NK-92 treated with Interleukin-12 subunit alpha and Interleukin-12 subunit beta, amount 100 ng/mL, for 24 hours (cell line): ENCODE data around the gene ACAA2.
A peak's percentile ranks its signal among the peaks of the same experiment; 100 is the strongest.
"Not testable (repeated sequence)": the region's sequence is repeated elsewhere in the genome, so short reads cannot be mapped to it uniquely, and the experiment has no call there.

Experiments
- DNase-seq: peaks from one replicate; lab custom pipeline; 2025; lab: John Stamatoyannopoulos, UW

ACAA2 gene

DNA sequence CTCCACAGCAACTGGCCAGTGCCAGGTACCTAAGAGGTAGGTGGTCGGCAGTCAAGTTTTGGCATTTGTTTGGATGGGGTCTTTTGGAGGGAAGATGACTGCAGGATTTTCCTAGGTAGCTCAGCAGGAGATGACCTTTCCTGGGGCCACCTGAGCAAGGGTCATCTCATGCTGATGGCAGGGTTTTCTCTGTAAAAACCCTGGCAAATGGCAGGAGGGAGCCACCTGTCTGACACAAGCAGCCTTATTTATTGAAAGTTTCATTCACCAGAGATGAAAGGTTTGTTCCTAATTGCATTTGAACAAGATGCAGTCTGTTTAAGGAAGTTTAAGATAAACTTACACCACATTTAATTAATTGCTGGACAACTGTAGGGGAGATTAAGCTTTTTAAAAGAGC, 31.6 kb upstream of the ACAA2 start:
- no peak for DNase-seq

DNA sequence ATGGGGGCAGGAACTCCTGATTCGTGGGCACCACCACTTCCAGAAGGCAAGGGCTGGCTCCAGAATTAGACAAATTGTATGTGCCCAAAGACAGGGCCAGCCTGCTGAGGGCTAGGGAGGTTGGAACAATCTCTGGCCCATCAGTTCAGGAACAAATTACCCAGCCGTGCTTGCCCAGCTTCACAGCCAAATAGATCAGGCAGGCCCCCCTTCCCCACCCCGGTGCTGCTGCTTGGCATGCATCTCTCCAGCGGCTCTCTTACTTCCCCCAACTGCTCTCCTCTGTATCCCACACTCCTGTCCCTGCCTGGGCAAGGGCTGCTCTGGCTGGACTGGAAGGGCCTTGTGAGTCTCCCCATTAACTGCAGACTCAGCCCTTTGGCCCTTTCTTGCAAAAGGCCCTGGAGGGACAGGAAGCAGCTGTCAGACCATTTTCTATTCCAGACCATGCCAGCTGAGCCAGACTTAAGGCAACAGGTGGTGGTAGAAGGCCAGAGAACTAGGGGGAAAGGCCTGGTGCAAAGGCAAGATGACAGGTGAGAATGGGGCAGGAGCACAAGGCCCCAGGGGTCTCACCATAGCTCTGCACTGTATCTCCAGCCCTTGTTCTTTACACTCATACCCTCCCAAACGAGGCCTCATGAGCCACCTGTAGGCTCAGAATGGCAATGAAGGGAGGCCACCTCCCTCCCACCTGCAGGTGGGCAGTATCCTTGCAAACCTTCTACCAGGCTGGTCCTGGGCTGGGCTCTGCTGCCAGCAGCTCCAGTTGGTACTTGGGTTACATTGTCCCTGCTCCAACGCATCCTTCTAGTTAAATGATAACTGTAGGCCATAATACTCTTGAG, 30.7 kb upstream of the ACAA2 start:
- no peak for DNase-seq

DNA sequence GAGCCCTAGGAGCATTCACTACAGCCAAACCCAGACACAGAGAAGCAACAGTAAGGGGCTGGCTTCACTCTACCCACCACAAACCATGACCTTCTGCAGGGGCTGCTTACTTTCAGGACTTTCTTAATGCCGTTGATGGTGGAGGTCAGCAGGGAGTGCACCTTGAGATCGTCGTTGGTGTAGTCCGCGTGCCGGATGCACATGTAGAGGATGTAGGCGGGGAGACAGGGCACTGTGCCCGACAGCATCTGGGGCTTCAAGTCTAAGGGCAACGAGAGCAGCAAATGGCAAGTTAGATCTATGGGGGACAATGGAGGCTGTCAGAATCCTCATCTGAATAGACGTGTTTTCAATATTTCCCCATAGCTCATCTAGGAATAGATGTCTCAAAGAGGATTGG, 29.8 kb upstream of the ACAA2 start:
- DNase-seq, result no peak

DNA sequence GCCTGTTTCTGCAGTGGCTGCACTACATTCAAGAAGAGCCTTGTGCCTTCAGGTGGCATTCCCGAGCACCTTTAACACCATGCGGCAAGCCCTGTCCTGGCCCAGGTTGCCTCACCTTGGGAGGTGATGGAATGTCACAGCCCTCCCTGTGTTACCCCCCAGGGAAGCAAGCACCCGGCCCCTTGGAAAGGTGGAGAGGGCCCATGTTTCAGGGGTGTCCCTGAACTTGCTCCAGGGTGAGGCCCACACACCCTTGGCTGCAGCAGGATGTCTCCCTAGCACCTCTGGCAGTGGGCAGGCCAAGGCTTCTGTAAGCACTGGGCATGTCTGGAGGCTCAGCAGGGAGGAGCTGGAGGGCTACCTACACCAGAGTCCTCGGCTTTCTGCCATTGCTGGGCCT, 29.3 kb upstream of the ACAA2 start:
- DNase-seq, result no peak

DNA sequence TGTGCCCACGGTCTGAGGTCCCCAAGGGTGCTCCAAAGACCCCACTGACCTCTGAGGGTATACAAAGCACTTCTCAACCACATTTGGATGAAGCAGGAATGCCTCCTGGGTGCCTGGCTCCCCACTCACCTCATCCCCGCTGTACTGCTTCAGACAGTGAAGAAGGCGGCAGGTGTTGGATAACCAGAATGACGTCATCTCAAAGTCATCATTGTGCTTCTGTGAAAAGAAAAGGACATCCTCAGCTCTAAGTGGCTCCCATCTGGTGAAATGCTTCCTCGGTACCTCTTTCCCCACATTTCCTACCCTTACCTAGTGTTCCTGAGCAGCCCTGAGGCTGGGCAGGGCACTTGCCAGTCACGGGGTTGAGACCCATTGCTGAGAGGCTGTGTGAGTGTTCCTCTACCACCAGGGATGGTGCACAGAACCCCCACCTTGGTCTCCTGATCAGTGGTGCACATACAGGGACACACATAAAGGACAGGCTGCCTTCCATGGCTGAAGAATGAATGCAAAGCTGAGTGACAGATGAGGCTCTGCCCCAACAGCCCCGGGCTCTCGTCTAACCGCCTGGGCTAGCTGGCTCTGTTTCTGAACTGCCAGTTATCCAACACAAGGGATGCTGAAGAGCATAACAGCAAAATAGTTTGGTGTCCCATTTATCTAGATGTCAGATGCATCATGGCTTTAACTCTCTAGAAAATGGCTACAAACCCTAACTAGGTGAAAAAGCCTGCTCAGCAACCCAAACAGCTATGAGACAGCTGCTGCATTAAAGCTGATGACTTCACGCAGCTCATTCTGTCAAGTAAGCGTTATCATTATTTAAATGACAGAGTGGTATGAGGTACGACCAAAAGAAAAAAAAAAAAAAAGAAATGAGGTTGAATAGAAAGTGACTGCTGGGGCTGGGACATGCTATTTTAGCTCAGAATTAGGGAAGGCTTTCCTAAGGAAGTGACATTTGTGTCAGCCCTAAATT, 28.2 kb upstream of the ACAA2 start:
- no peak for DNase-seq

DNA sequence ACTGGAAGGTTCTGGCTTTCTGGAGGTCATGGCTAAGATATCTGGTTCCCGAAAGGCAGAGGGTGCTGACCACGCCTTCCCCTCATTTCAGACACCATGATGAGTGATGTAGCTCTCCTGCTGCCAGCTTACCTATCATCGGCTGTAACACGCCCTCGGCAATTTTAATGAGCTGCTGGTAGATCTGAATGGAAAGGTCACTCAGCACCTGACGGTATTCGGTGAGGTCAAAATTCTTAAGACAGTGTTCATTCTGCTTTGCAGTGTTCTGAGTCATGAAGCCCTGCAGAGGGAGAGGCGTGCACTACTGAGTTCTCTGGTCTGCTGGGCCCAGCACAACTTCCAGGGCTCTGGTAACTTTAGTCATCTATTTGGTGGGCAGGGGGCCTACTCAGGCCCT, 25.7 kb upstream of the ACAA2 start:
- no peak for DNase-seq

DNA sequence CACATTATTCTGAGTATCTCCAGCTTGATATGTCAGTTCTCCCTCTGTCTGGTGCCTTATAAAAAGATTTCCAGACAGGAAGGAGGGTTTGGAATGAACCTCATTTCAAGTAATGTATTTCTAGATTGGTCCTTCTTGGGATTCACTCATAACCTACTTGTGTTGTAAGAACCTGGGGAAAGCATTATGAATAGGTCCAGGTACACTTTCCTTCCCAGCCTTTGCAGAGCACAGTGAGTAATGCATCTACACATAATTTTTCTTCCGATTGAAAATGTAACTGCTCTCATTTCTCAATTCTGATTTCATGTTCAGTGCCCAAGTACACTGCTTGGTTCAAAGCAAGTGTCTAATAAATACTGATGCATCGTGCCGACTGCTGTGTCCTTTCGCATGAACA, 25.0 kb upstream of the ACAA2 start:
- no peak for DNase-seq

DNA sequence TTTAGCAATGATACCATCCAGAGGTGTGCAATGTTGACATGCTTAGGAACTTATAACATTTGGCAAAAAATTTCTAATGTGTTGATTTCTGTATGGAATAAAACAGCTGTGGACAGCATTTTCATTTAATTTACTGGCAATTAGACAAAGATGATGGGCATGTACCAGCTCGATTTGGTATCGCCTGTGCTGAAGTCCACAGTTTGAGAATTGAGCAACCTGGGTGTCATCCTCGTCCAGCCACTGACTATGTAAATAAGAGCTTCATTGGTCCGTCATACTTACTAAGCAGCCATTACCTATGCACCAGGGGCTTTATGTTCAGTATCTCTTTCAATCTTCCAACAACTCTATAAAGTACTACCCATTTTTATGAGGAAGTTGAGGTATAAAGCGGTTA, 24.6 kb upstream of the ACAA2 start:
- no peak for DNase-seq

DNA sequence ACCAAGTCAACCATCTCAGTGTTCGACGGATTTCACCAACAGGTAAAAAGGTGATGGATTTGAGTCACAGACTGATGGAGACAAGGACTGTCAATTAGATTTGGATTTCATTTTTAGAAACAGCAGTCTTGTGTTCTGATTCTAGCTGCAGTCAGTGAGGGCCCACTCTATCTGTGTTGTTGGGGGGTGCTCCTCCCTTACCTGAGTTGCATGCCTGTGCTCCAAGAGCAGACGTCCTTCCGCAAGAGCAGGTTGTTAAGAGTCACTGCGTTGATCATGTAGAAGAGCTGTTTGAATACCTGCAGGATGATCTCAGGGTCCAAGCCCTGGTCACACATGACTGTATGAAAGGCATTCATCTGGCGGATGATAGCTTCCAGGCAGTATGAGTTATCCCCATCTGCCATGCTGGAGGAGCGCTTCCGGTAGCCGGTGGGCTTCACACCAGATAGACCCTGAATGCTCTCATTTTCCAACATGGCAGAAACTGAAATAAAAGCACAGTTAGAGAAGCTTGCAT, 24.0 kb upstream of the ACAA2 start:
- DNase-seq, result not testable (repeated sequence)

DNA sequence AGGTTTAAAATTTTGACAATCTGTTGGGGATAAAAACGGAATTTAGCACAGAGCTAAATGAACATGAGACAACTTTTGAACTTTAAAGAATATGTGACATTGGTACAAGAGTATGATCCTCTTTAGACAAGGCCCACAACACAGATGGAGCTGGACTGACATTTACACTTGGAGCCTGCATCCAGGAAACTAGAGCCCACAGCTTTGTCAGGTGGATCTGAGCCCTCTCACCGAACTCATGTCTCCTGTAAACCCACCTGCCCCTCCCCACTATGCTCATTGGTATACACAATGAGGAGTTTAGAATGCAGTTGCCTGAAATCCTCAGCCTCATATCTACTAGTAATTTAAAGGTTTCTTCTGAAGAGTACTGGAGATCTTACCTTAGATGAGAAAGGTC, 22.1 kb upstream of the ACAA2 start:
- DNase-seq, result no peak

DNA sequence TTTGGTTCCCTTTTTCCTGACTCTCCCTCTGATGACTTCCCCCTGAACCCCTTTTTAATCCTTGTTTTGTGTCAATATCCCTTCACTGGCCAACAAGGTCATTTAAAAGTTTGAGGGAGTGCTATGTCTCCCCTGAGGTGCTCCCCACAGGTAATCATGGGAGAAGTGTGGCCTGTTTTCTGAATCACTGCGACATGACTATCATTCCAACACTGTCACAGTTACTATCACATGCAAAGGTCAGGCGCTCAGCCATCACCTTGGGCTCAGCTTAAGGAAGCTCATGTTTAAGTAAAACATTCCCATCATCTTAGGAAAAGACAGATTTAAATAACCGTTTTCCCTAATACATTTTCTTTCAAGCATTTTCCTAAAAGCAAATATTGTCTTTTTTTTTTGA, 20.9 kb upstream of the ACAA2 start:
- DNase-seq, result no peak

DNA sequence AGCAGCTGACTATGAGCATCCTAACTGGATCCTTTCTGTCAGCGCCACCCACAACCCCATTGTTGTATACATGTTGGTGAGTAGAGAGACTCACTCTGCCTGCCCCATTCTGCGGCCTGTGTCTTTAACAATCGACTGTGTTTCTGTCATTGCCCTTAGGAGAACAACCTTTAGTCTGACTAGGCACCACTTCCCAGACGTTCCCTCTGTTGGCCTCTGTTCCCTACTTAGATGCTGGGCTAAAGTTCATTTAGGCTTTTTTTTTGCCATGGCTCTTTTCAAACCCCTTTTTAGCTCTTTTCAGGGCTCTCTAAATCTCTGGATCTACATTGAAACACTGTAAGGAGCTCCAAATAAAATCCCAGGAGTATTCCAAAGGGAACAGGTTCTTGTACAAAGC, 20.5 kb upstream of the ACAA2 start:
- DNase-seq, result no peak

DNA sequence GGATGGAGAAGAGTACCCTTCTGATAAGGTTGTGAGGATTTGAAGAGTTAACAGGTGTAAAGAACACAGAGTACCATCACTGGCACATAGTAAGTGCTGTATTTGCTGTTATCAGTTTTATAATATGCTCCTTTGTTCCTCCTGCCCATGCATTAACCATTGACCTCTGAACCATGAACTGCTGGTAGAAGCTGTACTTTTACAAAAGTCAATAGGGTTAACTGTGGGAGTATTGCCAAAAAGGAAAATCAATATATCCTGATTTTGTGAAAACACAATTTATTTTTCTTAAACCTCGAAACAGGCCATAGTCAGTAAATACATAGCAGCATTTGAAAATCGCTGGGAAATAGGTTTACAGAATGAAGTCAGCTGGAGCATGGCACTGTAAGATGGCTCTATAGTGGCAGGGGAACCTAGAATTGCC, 18.9 kb upstream of the ACAA2 start:
- DNase-seq, result no peak

DNA sequence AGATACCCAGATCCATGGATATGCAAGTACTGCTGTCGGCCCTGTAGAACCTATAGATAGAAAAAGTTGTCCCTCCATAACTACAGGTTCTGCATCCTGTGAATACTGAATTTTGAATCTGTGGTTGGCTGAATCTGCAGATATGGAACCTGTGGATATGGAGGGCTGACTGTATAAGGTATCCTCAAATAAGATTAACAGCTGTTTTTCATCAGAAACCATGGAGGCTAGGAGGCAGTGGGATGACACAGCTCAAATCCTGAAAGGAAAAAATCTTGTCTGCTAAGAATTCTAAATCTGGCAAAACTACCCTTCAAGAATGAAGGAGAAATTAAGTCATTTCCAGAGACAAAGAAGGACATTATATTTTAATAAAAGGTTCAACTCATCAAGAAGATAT, 14.7 kb upstream of the ACAA2 start:
- no peak for DNase-seq

DNA sequence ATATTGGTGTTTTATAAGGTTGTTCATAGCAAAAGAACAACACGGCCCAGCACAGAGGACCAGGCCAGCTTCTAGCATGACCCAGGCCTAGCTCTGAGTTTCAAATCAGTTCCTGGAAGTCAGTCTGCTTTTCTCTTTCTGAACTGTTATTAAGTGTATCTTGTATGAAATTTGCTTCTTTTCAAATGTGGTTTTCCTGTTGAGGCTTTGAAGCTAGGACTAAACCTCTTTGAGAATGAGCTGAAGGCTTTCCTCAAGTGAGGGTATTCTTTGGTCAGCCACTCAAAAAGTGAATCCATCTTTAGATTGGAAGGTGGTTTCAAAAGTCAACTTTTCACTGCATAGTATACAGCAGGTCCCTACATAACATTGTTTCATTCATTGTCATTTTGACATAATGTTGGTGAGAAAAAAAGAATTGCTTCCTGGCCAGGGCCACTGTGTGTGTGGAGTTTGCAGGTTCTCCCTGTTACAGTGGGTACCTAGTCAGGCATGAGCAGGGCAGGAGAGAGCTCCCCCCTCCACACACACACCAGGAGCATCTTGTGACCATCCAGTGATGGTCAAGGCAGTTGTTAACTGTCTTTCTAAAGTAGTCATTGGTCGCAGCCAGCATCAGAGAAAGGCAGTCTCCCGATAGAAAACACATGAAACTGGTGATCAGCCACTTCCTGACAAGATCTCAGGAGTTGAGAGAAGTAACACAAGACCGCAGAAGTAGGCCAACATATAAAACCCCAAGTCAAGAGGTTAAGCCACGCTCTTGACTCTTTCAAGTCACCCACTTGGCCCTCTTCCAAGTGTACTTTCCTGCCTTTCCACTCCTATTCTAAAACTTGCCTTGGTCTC, 6.7 kb upstream of the ACAA2 start:
- DNase-seq, result peak; percentile 20

DNA sequence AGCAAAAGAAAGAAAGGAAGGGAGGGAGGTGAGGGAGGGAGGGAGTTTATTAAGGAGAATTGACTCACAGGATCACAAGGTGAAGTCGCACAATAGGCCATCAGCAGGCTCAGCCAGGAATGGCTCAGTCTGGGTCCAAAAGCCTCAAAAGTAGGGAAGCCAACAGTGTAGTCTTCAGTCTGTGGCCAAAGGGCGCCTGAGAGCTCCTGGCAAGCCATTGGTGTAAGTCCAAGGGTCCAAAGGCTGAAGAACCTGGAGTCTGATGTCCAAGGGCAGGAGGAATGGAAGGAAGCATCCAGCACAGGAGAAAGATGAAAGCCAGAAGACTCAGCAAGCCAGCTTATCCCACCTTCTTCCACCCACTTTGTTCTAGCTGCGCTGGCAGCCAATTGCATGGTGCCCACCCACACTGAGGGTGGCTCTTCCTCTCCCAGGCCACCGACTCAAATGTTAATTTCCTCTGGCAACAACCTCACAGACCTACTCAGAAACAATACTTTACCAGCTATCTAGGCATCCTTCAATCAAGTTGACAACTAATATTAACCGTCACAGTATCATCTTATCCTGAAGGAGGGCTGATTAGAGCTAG, 5.8 kb upstream of the ACAA2 start:
- no peak for DNase-seq

DNA sequence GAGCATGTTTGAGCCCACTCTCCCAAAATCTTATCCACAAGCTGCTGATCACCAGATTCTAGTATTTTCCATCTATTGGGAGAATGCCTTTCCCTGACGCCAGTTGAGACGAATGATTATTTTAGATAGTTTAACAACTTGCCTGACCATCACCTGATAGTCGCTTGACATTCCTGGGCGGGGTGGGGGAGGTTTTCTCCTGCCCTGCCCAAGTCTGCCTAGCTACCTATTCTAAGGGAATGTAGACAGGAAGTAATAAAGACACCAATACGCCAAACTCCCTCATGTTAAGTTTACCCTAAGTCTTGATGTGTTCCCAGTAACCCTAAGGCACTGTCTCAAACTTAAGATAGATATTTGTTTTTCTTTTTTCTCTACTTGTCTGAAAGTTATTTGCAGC, 4.6 kb upstream of the ACAA2 start:
- DNase-seq, result no peak

DNA sequence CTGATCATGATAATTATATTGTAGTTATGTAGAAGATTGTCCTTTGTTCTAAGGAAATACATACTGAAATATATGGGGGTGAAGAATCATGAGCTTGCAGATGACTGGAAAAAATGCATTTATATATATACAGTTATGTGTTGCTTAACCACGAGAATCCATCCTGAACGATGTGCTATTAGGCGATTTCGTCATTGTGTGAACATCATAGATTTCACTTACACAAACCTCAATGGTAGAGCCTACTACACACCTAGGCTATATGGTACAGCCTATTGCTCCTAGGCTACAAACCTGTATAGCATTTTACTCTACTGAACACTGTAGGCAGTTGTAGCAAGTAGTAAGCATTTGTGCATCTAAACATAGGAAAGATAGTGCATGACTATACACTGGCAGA, 2.6 kb upstream of the ACAA2 start:
- no peak for DNase-seq

DNA sequence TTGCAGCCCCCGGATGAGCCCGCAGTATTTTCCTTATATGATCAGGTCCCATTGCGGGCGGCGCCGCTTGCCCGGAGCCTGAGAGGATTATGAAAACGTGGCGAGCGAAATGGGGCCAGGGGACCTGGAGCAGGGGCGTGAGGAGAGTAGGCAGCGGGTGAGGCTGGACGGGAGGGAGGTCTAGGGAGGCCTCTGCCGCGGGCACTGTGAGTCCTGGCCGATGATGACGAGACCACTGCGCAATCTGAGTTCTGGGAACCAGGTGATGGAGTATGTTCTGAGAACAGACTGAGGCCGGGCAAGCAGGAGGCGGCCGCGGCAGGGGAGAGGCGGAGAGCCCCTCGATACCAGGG, 790 bp upstream of the ACAA2 start:
- DNase-seq, result peak; percentile 67

DNA sequence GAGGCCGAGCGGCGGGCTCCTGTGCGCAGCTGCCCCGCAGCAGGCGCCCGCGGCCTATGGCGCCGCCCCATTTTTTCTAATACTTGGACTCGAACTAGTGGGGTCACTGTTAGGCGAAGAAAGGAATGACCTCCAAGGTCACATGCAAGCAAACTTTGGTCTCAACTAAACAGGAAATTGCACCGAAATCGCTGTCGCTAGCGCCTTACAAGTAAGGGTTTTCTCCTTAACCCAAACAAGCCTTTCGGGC, 339 bp downstream of the ACAA2 start:
- DNase-seq, result peak; percentile 70

DNA sequence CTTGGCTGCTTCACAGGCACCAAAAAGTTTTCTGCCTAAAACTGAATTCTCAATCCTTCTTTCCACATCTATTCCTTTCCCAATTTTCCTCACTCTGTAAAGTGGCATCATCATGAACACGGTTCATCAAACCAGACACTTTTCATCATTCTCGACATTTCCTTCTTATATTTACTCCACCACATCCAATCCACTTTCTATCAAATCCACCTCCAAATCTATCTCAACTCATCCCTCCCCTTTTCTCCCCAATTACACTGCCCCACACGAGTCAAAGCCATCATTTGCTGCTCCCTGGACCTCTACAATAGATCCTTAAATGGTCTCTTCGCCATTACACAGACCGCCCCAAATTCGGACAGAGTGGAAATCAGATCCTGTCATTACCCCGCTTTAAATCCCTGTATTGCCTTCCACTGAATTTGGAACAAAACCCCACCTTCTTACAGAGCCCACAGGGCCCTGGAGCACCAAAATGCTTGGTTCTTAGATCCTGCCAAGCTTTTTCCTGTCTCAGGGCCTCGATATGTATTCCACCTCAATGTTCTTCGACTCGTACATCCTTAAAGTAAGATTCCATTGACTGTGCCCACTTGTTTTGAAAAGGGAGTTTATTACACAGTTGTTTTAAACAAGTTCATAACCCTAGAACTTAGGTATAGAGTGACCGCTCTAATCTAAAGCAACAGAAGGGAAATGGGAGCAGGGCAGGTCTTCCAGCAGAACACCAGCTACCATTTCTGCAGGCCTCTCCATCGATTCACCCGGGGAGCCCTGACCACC, 856 bp downstream of the ACAA2 start:
- DNase-seq, result no peak
